Hypothalamus (tissue), 51 donors: Measurements from ENCODE around the gene CDC6.

ENCODE experiments used
- DNase-seq, 51 donors: peaks; one replicate each; lab custom pipeline; 2025; lab: John Stamatoyannopoulos, UW

Gene CDC6

DNA sequence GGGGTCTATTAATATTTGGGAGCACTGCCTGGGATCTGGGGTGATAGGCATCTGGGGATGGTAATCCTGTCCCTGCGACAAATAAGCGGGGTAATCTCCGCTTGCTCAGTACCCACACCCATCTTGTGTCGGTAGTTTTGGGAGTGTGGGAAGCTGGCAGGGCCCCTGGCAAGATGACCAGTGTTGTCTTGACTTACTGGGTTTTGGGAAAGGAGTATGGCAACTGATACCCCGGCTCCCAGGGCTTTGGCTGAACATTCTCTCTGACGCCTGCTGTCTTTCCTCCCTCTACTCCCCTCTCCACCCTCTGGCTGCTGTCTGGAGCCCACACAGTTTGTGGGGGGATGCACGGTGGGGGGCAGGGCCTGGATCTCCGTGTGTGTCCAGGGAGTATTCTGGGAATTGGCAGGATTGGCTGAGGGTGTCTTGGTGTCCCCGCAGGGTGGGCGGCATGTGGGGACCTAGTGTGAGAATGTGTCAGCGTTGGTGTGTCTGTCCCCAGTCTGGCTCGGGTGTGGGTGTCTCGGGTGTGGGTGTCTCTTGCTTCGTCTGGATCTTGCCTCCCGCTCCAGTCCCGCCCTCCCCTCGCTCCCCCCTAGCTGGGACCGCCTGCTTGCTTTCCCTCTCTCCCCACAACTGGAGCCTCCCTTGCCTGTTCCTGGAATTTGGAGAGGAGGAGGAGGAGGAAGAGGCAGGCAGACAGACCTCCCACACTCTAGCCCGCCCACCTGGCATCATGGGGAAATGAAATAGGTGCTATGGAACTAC lies 33.3 kb downstream of the CDC6 start:
- DNase-seq = peak in 1 of 51 donors; percentile 58

- no peak for DNase-seq
These were observed 33.8 kb downstream of the CDC6 start for GRCh38 chr17:40321524-40321929.

GRCh38 chr17:40321961-40322357 lies 34.3 kb downstream of the CDC6 start:
- DNase-seq = no peak

DNA sequence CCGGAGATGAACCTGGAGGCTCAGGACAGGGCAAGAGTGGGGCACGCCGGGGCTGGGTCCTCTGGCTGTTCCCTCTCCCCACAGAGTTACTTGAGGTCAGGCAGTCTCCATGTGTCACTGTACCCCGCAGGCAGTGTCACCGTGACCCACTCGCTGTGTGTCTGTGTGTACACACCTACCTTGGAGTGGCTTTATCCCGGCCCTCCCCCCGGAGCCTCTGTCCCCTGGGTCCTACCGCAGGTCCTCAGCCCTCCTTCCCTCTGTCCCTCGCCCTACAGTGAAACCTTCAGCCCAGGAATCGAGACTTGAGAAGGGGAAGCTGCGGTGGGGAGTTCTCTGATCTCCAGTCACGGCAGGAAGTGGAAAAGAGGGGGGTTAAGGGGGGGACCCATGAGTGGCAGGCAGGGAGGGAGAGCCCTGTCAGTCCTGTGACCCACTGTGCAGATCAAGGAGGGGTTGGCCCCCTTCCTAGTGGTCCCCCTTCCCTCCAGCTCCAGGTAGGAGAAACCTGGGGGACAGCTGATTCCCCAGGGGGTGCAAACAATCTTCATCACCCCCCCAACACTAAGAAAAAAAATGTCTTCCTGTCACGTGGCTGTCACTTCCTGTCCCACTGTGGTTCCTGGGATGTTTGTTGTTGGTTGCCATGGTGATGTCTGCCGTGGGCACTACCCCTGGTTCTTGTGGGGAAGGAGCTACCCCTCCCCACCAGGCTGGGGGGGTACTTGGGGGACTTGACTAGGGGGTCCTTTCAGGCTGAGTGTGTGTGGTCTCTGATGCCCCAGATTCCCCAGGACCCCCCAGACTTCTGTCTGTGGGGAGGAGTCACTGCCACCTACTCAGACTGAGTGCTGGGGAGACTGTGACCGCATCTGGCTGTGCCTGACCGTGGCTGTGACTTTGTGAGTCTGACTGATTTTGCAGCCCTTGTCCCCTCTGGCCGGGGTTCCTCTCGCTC lies 35.0 kb downstream of the CDC6 start:
- peak in 25 of 51 donors; percentile 25 to 67 (median 42) for DNase-seq

- DNase-seq = no peak
These were observed 36.0 kb downstream of the CDC6 start for GRCh38 chr17:40323391-40324381.

- no peak for DNase-seq
These were observed 37.7 kb downstream of the CDC6 start for GRCh38 chr17:40325156-40326013.

- DNase-seq = no peak
These were observed 38.5 kb downstream of the CDC6 start for GRCh38 chr17:40326014-40326831.

DNA sequence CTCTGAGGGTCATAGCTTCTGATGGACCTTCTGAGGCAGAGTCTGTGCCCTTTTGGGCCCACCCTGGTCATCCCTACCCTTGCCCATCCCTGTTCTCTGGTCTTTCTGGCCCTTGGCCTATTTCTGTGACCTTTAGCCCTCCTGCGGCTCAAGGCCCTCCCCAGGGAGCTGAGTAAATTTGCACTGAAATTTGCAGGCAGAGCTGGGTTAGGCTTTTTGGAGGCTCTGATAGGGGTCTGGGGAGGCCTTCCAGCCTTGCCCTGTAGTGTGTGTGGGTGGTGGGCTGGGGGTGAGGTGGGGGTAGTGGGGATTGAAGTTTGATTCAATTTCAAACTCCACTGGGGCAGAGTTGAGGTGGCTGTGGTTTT lies 39.1 kb downstream of the CDC6 start:
- DNase-seq = no peak

- no peak for DNase-seq
These were observed 39.6 kb downstream of the CDC6 start for GRCh38 chr17:40327244-40327729.

- no peak for DNase-seq
These were observed 40.2 kb downstream of the CDC6 start for GRCh38 chr17:40327735-40328385.

GRCh38 chr17:40328386-40328766 lies 40.7 kb downstream of the CDC6 start:
- DNase-seq = no peak

DNA sequence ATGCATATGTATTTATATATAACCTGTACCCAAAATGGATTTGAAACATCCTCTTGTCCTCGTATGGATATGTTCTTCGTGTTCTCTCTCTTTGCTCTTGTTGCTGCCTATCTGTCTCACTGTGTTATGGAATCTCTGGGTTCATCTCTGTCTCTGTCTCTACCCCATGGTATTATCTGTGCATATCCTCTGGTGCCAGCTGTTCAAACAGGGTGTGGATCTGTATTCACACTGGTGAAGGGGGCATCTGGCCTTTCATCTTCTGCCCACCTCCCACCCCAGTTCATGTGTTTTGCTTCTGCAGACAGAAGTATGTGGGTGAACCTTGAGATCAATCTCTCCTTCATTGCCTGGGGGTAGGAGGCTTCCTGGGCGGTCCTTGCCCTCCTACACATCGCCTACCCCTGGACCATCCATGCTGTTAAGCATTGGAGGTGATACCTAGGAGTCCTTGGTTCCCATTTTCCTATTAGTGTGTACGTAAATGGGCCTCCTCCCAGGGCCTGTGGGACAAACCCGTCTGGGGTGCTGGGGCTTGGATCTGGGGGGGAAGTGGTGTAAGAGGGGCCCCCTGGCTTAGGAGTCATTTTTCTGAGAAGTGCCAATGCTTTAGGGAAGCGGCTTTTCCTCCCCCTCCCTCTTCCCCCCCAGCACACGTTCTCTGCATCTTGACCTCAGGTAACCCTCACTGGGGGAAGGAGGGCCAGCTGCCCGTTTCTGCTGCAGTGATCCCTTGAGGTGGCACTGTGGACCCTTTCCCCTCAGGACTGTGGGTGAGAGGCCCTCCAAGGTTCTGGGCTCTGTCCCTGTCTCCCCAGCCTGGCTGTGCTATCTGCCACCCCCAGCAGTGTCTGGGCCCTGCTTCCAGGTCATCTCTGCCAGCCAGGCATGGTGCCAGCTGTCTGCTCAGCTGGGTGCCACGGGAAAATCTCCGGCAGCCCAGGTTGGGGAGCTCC lies 42.4 kb downstream of the CDC6 start:
- peak in 7 of 51 donors; percentile 11 to 38 (median 29) for DNase-seq

GRCh38 chr17:40330850-40331470 lies 43.3 kb downstream of the CDC6 start:
- no peak for DNase-seq

GRCh38 chr17:40331743-40332641 lies 44.3 kb downstream of the CDC6 start:
- DNase-seq = peak in 47 of 51 donors; percentile 33 to 93 (median 78)

DNA sequence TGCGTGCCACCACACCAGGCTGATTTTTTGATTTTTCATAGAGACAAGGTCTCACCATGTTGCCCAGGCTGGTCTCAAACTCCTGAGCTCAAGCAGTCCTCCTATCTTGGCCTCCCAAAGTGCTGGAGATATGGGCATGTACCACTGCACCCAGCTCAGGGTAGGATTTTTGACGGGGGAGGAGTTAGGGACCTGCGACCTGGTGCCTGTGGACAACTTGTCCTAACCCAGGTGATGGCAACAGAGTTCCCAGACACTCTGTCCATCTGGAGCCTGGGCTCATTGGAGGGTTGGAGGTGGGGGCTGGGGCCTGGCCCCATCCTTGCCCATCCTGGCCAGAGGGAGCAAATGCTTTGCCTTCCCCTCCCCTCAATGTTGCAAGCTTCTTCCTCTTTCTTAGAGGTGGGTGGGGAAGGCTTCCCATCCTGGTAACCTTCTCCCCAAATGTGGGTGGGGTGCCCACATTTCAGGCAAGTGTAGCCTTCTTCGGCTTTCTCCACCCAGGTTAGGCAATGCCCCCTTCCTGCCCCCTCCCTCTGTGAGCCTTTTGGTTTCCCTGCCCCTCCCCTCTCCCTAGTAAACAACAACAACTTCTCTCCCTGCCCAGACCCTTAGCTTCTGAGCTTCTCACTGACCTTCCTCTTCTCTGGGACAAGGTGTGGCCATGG lies 46.2 kb downstream of the CDC6 start:
- DNase-seq = no peak
